Right lobe of liver (tissue), 4 donors: Measurements from ENCODE around the gene ARHGAP29.

Source experiments
- CTCF ChIP-seq, 4 donors: fragments of 200-600 bp in 3 of 4; fragments of 450-650 bp in 1 of 4; IDR thresholded peaks; one replicate each; pipeline versions ENCODE4 v1.5.1 to v1.8.0; 2016 to 2022; ENCODE audit warnings: antibody characterized with exemption in 4 of 4, mild to moderate bottlenecking in 2 of 4
- POLR2A ChIP-seq: fragments of 450-650 bp; IDR thresholded peaks from one replicate; pipeline ENCODE4 v1.6.1; 2017; ENCODE audit warnings: antibody characterized with exemption, mild to moderate bottlenecking
- donor health status: DM: no; HTN: no; CAD: no.
- donor health status: DM: no; HTN: no; CAD: no.
- donor health status: DM: no; HTN: yes; CAD: no.

DNA sequence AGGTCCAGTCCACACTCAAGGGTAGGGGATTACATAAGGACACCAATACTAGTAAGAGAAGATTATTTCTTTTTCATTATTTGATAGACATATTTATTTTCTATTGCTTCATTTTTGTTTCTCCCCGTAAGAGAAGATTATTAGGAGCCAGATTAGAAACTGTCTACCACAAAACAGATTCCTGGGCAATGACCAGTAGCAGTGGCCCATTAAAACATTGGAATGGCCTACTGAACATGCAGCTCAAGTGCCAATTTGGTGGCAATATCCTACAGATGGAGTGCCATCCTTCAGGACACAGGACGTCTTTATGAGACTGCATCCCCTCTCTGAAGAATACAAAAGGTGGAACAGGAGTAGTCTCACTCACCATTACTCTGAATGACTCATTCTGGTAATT lies 34.0 kb upstream of the ARHGAP29 start:
- TF ChIP-seq POLR2A (no peak), CTCF (IDR thresholded peaks at IDR 0.05) (no peak)
